GM19455 (cell line): ENCODE measurements around the gene SFTPB.
"Not testable (repeated sequence)": the region's sequence is repeated elsewhere in the genome, so short reads cannot be mapped to it uniquely, and the experiment has no call there.

ENCODE experiments used
- ATAC-seq: cut with Tn5 transposase; IDR thresholded peaks from one replicate; pipeline ENCODE4 v1.9.1; 2021; ENCODE audit not compliant: unreplicated experiment

The SFTPB gene

GRCh38 chr2:85668009-85668856 lies at the start of gene SFTPB:
TSS of gene SFTPB (minus strand) at chr2:85668199. CDS start at chr2:85668183, 16 bp downstream.
- no peak for ATAC-seq

- no peak for ATAC-seq
Observed at GRCh38 chr2:85717308-85718008, 49.5 kb upstream of the SFTPB start.

- no peak for ATAC-seq
Observed at GRCh38 chr2:85716346-85716914, 48.4 kb upstream of the SFTPB start.

GRCh38 chr2:85714841-85715240 lies 46.8 kb upstream of the SFTPB start:
- no peak for ATAC-seq

- not testable (repeated sequence) for ATAC-seq
Observed at GRCh38 chr2:85714421-85714820, 46.4 kb upstream of the SFTPB start.

- no peak for ATAC-seq
Observed at GRCh38 chr2:85713836-85714235, 45.8 kb upstream of the SFTPB start.

GRCh38 chr2:85712849-85713612 lies 45.0 kb upstream of the SFTPB start:
- no peak for ATAC-seq

- ATAC-seq = no peak
Observed at GRCh38 chr2:85712336-85712735, 44.3 kb upstream of the SFTPB start.

GRCh38 chr2:85711578-85712060 lies 43.6 kb upstream of the SFTPB start:
- no peak for ATAC-seq

GRCh38 chr2:85710687-85711577 lies 42.9 kb upstream of the SFTPB start:
- ATAC-seq = no peak

- ATAC-seq = no peak
Observed at GRCh38 chr2:85709401-85709811, 41.4 kb upstream of the SFTPB start.

GRCh38 chr2:85708641-85709040 lies 40.6 kb upstream of the SFTPB start:
- ATAC-seq = no peak

- ATAC-seq = peak; percentile 55
Observed at GRCh38 chr2:85707304-85707703, 39.3 kb upstream of the SFTPB start.

GRCh38 chr2:85706599-85707296 lies 38.7 kb upstream of the SFTPB start:
- no peak for ATAC-seq

- ATAC-seq = no peak
Observed at GRCh38 chr2:85706063-85706462, 38.1 kb upstream of the SFTPB start.

- ATAC-seq = no peak
Observed at GRCh38 chr2:85705680-85706039, 37.7 kb upstream of the SFTPB start.

GRCh38 chr2:85704800-85705679 lies 37.0 kb upstream of the SFTPB start:
- ATAC-seq = no peak

GRCh38 chr2:85704038-85704437 lies 36.0 kb upstream of the SFTPB start:
- no peak for ATAC-seq
